NCI-H1436 treated with DMSO at 0.1 percent for 48 hours (cell line): Measurements from ENCODE around the gene HSPE1.
"Not testable (repeated sequence)": the region's sequence is repeated elsewhere in the genome, so short reads cannot be mapped to it uniquely, and the experiment has no call there.

ENCODE experiments used
- DNase-seq: peaks from one replicate; lab custom pipeline; 2025; lab: John Stamatoyannopoulos, UW

The HSPE1 gene

DNA sequence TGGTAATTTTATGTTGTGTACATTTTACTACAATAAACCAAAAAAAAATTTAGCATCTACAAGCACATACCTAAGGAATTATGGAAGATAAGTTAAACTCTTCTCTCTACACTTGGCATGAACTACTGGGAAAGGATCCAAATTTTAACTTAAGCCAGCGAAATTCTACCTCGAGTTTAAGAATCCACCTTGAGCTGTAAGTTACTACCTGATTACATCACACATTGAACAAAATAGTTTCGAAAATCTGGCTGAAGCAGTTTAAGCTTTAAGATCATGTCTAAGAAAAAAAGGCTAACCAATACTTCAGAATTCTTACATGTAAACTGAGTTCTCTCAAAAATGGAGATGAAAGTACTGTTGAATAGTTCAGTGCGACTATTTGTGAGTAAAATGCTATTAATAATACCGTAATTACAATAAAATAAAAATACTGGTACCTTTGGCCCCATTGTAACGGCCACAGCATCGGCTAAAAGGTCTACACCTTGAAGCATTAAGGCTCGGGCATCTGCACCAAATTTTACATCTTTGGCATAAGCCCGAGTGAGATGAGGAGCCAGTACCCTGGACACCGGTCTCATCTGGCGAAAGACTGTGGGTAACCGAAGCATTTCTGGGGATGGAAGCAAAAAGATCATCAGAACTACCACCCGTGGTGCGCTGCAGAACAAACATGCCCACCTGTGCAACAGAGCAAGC lies 1.8 kb upstream of the HSPE1 start:
- DNase-seq, result no peak

GRCh38 chr2:197498937-197499593 lies 1.1 kb upstream of the HSPE1 start:
- no peak for DNase-seq

GRCh38 chr2:197500503-197501131 lies 438 bp downstream of the HSPE1 start:
- DNase-seq, result no peak

DNA sequence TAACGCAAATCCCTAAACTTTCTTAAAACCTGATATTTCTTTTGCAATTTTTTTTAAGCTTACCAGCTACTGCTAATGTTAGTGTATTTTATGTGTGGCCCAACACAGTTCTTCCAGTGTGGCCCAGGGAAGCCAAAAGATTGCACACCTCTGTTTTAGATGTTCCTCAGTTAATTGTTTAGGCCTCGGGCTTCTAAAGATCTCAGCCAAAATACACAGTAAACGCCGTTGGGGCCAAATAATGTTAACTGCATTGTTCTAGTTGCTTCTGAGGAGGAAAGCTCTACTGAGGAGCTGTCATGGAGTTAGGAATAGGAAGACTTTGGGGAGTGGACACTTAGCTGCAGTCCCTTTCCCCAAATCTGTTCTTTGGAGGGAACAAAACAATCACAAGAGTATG lies 2.0 kb downstream of the HSPE1 start:
- no peak for DNase-seq

DNA sequence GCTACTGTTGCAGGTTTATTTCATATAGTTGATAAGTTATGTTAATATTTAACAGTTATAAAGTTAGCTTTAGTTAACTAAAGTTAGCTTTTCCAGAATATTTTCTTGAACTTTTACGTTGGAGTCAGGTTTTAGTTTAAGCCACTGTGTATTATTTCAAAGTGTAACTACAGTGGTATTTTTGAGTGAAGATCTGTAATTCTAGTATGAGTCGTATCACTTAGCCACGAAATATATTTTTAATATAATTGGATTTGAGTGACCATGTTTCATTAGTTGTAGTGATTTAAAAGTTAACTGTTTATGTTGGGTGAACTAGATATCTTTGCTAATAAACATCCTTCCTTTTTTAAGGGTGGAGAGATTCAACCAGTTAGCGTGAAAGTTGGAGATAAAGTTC lies 2.5 kb downstream of the HSPE1 start:
- no peak for DNase-seq

DNA sequence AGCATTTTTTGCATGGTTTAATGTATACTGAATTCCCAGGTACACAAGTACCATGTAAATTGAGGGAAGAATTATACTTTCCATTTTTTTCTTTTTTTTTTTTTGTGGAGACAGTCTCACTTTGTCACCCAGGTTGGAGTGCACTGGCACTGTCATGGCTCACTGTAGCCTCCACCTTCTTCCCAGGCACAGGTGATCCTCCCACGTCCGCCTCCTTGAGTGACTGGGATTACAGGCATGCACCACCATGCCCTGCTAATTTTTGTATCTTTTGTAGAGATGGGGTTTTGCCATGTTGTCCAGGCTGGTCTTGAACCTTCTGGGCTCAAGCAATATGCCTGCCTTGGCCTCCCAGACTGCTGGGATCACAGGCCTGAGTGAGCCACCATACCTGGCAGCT lies 3.8 kb downstream of the HSPE1 start:
- no peak for DNase-seq

DNA sequence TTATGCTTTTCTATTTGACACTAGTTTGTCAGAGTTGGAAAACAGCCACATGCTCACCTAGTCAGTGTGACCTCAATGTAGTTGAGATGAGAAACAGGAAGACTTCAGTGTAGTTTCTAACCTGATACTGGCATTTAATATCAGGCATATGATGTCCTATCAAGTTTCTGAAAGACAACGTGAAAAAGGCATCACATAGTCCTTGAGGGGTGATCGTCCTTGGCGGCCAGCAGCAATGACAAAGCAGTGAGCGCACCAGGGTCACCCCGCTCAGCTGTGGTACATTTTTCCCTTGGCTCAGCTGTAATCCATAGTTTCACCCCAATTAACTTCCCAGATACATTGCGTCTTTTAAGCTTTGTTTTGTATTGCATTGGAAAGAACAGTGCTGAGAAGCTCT lies 4.3 kb downstream of the HSPE1 start:
- DNase-seq, result no peak

- no peak for DNase-seq
Observed at GRCh38 chr2:197506658-197507057, 6.5 kb downstream of the HSPE1 start.

- no peak for DNase-seq
Observed at GRCh38 chr2:197513915-197514314, 13.7 kb downstream of the HSPE1 start.

DNA sequence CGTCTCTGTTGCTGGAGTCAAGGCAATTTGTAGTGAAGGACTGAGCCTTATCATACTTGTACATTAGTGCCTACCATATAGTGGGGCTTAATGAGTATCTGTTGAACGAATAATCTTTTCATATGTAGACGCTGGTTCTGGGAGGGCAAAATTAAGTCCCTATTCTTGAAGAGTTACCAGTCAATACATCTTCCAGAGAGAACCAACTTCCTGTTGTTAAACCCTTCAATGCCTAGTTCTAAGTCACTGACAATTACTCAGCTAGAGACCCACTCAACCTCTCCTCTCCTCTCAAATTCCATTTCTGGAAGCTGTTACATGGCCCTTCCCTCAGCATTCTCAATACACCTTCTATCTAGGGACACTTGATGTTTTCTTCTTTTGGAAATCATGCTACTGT lies 14.6 kb downstream of the HSPE1 start:
- DNase-seq, result no peak

- DNase-seq, result no peak
Observed at GRCh38 chr2:197515315-197515738, 15.1 kb downstream of the HSPE1 start.

DNA sequence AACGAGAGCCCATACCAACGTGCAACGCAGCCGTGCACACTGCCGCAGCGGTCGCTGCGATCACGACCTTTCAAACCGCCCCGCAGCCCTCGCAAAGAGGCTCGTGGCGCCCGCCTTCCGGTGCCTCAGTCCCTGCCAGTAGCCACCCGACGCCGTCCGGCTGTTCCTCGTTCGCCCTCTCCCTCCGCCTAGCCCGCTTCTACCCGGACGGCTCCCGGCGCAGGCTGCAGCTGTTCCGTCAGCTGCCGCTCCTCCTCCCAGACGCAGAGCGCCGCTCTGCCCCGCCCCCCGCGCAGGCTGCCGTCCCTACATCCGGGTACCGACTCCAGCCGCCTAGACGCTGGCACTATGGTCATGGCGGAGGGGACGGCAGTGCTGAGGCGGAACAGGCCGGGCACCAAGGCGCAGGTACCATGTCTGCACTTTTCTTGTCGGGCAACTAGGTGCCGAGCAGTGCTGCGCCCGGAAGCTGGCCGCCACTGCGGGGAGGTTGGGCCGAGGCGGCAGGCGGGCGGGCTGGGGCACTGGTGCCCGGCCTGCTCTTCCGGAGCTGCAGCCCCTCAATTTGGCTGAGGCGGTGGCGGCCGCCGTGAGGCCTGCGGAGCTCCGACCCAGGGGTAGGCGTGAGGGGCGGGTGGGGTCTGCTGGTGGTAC lies 15.7 kb downstream of the HSPE1 start, which contains the start of gene MOB4:
Gene MOB4, plus strand, starts transcription at position 328 of the 654 bp plus-strand sequence. Its CDS starts 21 bp downstream, at position 349.
- peak; percentile 65 for DNase-seq

GRCh38 chr2:197516393-197516761 lies 16.2 kb downstream of the HSPE1 start:
- no peak for DNase-seq

DNA sequence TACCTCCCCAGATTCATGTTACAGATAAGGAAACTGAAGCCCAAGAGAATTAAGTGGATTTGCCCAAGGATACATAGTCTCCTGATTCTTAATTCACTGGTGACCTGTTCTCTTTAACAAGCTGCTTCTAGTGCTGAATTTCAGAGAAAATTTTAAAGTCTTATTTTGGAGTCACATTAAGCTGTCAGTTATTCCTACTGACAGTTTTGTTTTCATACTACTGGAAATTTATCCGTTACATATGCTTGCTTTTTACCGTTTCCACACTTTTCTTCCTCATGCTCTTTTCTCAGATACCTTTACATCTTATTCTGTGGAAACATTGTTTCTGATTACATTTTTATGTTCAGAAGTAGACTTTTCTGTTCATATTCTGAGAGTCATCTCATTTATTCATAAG lies 17.0 kb downstream of the HSPE1 start:
- no peak for DNase-seq

DNA sequence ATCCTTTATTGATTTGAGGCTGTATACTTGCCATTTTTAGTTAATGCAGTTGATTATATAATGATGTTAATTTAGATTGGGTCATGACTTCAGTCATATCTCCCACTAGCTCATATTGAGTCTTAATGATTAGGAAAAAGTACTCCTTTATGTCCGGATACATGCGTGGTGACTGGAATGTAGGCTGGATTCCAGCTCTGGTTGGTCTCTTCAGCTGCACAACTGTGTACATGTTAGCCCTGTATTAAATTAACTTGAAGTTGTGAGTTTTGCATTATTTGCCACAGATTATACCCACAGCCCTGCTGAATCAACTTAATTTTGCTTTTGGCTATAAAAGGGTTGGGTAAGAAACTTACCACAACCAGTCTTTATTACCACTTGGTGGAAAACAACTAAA lies 38.2 kb downstream of the HSPE1 start:
- no peak for DNase-seq

- DNase-seq, result no peak
Observed at GRCh38 chr2:197539734-197540133, 39.6 kb downstream of the HSPE1 start.

- DNase-seq, result no peak
Observed at GRCh38 chr2:197543206-197543605, 43.0 kb downstream of the HSPE1 start.

DNA sequence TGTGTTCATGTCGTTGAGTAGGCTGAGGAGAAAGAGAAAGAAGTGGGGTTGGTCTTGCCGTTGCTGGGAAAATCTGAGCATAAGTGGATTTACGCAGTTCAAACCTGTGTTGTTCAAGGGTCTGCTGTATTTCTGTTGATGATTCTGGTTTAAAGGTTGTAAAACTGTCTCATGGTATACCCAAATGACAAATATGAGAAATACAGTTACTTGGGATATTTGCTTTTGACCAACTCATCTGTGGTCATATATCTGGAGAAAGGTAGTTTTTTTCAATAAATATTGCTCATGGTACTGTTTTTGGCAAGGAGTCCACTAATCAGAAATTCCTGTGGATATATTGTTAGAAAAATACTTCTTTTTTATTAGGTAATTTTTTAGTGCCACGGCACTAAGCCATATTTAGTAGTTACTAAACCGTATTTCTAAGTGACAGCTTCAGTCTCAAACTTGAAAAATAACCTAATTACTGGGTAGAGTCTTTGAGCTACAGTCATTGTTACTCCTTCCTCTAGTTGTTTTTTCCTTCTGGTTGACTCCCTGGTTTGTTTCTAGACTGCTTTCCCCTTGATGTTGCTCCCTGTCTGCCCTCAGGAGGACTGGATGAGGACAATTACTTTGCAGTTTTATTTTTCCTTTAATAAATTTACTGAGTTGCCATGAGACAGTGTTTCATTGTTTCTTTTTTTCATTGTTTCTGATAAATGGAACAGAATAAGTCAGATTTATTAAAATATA lies 47.2 kb downstream of the HSPE1 start:
- no peak for DNase-seq

DNA sequence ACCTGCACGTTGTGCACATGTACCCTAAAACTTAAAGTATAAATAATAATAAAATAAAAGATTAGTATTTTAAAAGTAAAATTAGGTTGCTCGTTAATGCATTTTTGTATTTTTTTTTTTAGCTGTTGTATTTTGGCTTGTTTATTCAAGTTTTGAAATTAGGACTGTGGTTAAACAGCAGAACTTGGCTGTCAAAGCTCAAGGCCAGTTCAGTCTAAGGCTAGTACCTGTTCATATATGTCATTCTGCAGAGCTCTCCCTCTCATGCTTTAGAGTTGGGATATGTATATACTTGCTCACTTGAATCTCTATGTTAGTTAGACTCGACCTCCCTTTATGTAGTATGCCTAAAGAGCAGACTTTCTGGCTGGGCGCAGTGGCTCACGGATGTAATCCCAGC lies 48.4 kb downstream of the HSPE1 start:
- no peak for DNase-seq

DNA sequence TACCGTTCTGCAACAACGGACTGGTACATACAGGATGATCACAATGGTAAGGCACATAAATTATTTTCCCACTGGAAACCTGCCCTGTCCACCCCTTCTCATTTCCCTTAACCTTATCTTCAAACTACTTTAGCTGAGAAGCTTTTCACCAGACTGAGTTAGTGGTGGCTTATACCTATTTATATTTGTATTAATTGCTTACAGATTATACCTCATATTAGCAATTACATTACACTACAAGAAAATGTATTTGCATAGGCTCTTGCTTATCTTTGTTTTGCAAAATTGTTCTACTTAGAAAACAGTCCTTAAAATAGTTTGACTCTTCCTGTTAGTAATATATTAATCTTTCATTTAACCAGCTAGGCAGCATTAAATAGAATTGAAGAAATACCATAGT lies 51.1 kb downstream of the HSPE1 start:
- DNase-seq, result not testable (repeated sequence)
